ENCODE results near the gene PLCD3. TPM values are rescaled to one million over a fixed set of nuclear protein-coding genes. Genes with fewer than 3 reads are reported as not detected.

The PLCD3 gene
- total and polyA plus RNA-seq, 2 of the 13 experiments (the other 11 are each of a cell fraction or from before 2014, with no cell fraction given): 11.3 to 39.1 TPM

- TF ChIP-seq CBX2 (IDR thresholded peaks at IDR 0.05; ENCODE audit: low read depth, low read length): no peak
- TF ChIP-seq CBX2 (CRISPR knock-in tag; IDR thresholded peaks at IDR 0.05; ENCODE audit: low read depth): no peak
- TF ChIP-seq ZNF703 (CRISPR knock-in tag; IDR thresholded peaks at IDR 0.05; ENCODE audit: borderline replicate concordance): no peak
- TF ChIP-seq MIXL1 (CRISPR knock-in tag; IDR thresholded peaks at IDR 0.05): no peak
- no peak for TF ChIP-seq ZNF598 (CRISPR knock-in tag; IDR thresholded peaks at IDR 0.05; ENCODE audit: borderline replicate concordance)
- no peak for TF ChIP-seq ATF5 (CRISPR knock-in tag; IDR thresholded peaks at IDR 0.05; ENCODE audit: low read depth)
- no peak for TF ChIP-seq ZNF431 (CRISPR knock-in tag; IDR thresholded peaks at IDR 0.05; ENCODE audit: borderline replicate concordance, low read depth)
- TF ChIP-seq KLF6 (CRISPR knock-in tag; IDR thresholded peaks at IDR 0.05): no peak
- no peak for TF ChIP-seq RCOR2 (CRISPR knock-in tag; IDR thresholded peaks at IDR 0.05)
- TF ChIP-seq ZBTB33 (CRISPR knock-in tag; IDR thresholded peaks at IDR 0.05): peak; percentile 43; the same call in 1 of the 2 replicates
- no peak for TF ChIP-seq ZNF749 (CRISPR knock-in tag; IDR thresholded peaks at IDR 0.05; ENCODE audit: borderline replicate concordance)
- 0 out of 2 replicates have a peak, but pooled peaks have one; percentile 36 for TF ChIP-seq UBTF (CRISPR knock-in tag; IDR thresholded peaks at IDR 0.05)
- TF ChIP-seq ZNF280D (CRISPR knock-in tag; IDR thresholded peaks at IDR 0.05): no peak
- no peak for TF ChIP-seq ZSCAN30 (CRISPR knock-in tag; IDR thresholded peaks at IDR 0.05)
- TF ChIP-seq ZNF569 (CRISPR knock-in tag; IDR thresholded peaks at IDR 0.05; ENCODE audit: borderline replicate concordance): no peak
- no peak for TF ChIP-seq ZNF710 (CRISPR knock-in tag; IDR thresholded peaks at IDR 0.05; ENCODE audit: borderline replicate concordance)
- peak; percentile 93 for TF ChIP-seq NR2C2 (CRISPR knock-in tag; IDR thresholded peaks at IDR 0.05; ENCODE audit: borderline replicate concordance)
- TF ChIP-seq ZNF577 (CRISPR knock-in tag; IDR thresholded peaks at IDR 0.05; ENCODE audit: borderline replicate concordance, low read depth): no peak
- TF ChIP-seq ZNF597 (CRISPR knock-in tag; IDR thresholded peaks at IDR 0.05): no peak
These were observed 18.9 kb downstream of the PLCD3 start (continued) for GRCh38 chr17:45113424-45113754.
